WTC11 (cell line): Measurements from ENCODE around the gene ALDH5A1.

Source experiments
- CBFB ChIP-seq: sonication (generic); formaldehyde crosslinking; IDR thresholded peaks from 2 replicates; pipeline ENCODE4 v1.8.1; 2022; ENCODE audit warnings: mild to moderate bottlenecking, low read depth, missing genetic modification reagents
- CREM ChIP-seq: sonication (generic); formaldehyde crosslinking; IDR thresholded peaks from 2 replicates; pipeline ENCODE4 v1.8.1; 2022; ENCODE audit warnings: mild to moderate bottlenecking, missing genetic modification reagents, moderate library complexity
- ESRRA ChIP-seq: sonication (generic); formaldehyde crosslinking; IDR thresholded peaks from 2 replicates; pipeline ENCODE4 v1.8.1; 2022; ENCODE audit warnings: mild to moderate bottlenecking, missing genetic modification reagents, borderline replicate concordance
- PRDM15 ChIP-seq: sonication (generic); formaldehyde crosslinking; IDR thresholded peaks from 2 replicates; pipeline ENCODE4 v1.8.0; 2022; ENCODE audit warnings: missing genetic modification reagents
- PREB ChIP-seq: sonication (generic); formaldehyde crosslinking; IDR thresholded peaks from 2 replicates; pipeline ENCODE4 v1.8.1; 2022; ENCODE audit warnings: mild to moderate bottlenecking, missing genetic modification reagents, moderate library complexity, borderline replicate concordance
- RELA ChIP-seq: sonication (generic); formaldehyde crosslinking; IDR thresholded peaks from 2 replicates; pipeline ENCODE4 v1.8.1; 2022; ENCODE audit warnings: missing genetic modification reagents, mild to moderate bottlenecking, borderline replicate concordance
- SP1 ChIP-seq: sonication (generic); formaldehyde crosslinking; conservative IDR thresholded peaks from 2 replicates; pipeline ENCODE4 v1.8.1; 2022; ENCODE audit warnings: missing genetic modification reagents
- TCF7 ChIP-seq: sonication (generic); formaldehyde crosslinking; IDR thresholded peaks from 2 replicates; pipeline ENCODE4 v1.8.0; 2022; ENCODE audit warnings: mild to moderate bottlenecking, low read depth, missing genetic modification reagents, moderate library complexity
- ZNF121 ChIP-seq: sonication (generic); formaldehyde crosslinking; IDR thresholded peaks from 2 replicates; pipeline ENCODE4 v1.8.0; 2023; ENCODE audit warnings: missing genetic modification reagents
- TF ChIP-seq, protein P1 (sequence below): sonication (generic); formaldehyde crosslinking; IDR thresholded peaks from 2 replicates; pipeline ENCODE4 v1.8.1; 2023; ENCODE audit warnings: mild to moderate bottlenecking, missing genetic modification reagents, moderate library complexity
- TF ChIP-seq, protein P2 (sequence below): fragments of 200-600 bp; IDR thresholded peaks from 2 replicates; pipeline ENCODE4 v1.8.0; 2022; ENCODE audit warnings: antibody characterized with exemption
- TF ChIP-seq, protein P3 (sequence below): sonication (generic); formaldehyde crosslinking; IDR thresholded peaks from 2 replicates; pipeline ENCODE4 v1.8.1; 2023; ENCODE audit warnings: mild to moderate bottlenecking, moderate library complexity, missing genetic modification reagents

DNA sequence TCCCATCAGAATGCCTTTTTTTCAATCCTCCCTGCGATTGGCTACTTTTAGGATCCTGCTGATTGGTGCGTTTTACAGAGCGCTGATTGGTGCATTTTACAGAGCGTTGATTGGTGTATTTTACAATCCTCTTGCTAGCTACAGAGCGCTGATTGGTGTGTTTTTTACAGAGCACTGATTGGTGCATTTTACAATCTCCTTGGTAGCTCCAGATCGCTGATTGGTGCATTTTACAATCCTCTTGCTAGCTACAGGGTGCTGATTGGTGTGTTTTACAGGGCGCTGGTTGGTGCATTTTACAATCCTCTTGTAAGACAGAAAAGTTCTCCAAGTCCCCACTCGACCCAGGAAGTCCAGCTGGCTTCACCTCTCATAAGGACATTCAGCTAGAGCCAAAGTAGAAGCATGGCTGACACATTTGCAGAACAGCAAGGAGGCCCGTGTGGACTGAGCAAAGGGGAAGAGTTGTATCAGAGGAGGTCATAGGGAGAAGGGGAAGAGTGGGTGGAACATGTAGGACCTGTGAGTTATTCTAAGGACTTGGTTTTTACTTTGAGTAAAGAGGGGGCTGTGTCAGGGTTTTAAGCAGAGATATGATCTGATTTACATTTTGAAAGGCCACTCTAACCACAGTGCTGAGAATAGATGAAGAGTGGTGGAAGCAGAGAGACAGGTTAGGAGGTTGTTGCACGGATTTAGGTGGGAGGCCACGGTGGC is 2.6 kb downstream of the ALDH5A1 start:
- TF ChIP-seq CBFB: no peak
- TF ChIP-seq, protein P1, sequence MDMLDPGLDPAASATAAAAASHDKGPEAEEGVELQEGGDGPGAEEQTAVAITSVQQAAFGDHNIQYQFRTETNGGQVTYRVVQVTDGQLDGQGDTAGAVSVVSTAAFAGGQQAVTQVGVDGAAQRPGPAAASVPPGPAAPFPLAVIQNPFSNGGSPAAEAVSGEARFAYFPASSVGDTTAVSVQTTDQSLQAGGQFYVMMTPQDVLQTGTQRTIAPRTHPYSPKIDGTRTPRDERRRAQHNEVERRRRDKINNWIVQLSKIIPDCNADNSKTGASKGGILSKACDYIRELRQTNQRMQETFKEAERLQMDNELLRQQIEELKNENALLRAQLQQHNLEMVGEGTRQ (CRISPR knock-in tag): no peak
- TF ChIP-seq ESRRA (CRISPR knock-in tag): no peak
- TF ChIP-seq, protein P2, sequence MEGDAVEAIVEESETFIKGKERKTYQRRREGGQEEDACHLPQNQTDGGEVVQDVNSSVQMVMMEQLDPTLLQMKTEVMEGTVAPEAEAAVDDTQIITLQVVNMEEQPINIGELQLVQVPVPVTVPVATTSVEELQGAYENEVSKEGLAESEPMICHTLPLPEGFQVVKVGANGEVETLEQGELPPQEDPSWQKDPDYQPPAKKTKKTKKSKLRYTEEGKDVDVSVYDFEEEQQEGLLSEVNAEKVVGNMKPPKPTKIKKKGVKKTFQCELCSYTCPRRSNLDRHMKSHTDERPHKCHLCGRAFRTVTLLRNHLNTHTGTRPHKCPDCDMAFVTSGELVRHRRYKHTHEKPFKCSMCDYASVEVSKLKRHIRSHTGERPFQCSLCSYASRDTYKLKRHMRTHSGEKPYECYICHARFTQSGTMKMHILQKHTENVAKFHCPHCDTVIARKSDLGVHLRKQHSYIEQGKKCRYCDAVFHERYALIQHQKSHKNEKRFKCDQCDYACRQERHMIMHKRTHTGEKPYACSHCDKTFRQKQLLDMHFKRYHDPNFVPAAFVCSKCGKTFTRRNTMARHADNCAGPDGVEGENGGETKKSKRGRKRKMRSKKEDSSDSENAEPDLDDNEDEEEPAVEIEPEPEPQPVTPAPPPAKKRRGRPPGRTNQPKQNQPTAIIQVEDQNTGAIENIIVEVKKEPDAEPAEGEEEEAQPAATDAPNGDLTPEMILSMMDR: no peak
- no peak for TF ChIP-seq PREB (CRISPR knock-in tag)
- no peak for TF ChIP-seq CREM (CRISPR knock-in tag)
- no peak for TF ChIP-seq SP1 (CRISPR knock-in tag)
- no peak for TF ChIP-seq TCF7 (CRISPR knock-in tag)
- no peak for TF ChIP-seq RELA
- no peak for TF ChIP-seq PRDM15 (CRISPR knock-in tag)
- no peak for TF ChIP-seq ZNF121 (CRISPR knock-in tag)
- TF ChIP-seq, protein P3, sequence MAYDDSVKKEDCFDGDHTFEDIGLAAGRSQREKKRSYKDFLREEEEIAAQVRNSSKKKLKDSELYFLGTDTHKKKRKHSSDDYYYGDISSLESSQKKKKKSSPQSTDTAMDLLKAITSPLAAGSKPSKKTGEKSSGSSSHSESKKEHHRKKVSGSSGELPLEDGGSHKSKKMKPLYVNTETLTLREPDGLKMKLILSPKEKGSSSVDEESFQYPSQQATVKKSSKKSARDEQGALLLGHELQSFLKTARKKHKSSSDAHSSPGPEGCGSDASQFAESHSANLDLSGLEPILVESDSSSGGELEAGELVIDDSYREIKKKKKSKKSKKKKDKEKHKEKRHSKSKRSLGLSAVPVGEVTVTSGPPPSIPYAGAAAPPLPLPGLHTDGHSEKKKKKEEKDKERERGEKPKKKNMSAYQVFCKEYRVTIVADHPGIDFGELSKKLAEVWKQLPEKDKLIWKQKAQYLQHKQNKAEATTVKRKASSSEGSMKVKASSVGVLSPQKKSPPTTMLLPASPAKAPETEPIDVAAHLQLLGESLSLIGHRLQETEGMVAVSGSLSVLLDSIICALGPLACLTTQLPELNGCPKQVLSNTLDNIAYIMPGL (CRISPR knock-in tag): no peak
